ENCODE results near the gene LYVE1.
"Not testable (repeated sequence)": the region's sequence is repeated elsewhere in the genome, so short reads cannot be mapped to it uniquely, and the experiment has no call there.

The LYVE1 gene, protein sequence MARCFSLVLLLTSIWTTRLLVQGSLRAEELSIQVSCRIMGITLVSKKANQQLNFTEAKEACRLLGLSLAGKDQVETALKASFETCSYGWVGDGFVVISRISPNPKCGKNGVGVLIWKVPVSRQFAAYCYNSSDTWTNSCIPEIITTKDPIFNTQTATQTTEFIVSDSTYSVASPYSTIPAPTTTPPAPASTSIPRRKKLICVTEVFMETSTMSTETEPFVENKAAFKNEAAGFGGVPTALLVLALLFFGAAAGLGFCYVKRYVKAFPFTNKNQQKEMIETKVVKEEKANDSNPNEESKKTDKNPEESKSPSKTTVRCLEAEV

DNA sequence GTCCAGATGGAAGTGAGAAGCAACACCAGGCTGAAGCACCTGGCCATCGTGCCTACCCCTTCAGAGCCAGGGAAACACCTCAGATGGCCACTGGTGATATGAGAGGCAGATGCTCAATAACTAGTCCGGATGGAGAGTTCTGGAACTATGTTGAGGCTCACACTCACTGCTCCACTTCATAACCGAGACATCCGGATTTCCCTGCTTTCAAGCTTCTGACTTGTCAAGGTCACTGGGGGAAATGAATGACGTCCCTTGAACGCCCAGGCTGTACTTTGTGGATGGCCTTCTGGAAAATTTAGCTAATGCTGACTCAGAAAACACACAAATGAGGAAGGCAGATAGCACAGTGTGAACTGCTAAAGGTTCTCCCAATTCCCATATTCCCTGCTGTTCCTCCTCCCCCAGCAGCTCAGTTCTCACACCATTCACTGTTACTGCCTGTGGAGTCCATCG is at the start of gene LYVE1:
TSS of gene LYVE1 (minus strand) at position 180 of the 456 bp plus-strand sequence. CDS start at position 47, 133 bp downstream.
- DNase-seq, result no peak

DNA sequence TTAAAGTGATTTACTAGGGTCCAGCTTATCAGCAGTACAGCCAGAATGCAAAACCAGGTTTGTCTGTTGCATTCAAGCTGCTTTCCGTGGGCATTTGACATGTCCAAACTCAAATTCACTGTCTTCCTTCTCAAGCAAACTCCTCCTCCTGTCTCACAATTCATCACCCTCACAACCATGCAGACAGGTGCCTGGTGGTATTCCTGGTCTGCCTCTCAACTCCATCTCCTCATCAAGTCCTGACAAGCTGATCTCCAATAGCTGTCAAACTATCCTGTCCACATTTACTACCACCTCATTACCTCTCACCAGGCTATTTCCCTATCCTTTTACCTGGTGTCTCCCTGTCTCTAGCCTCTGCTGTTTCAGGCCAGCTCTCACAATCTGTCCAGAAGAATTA is 49.1 kb upstream of the LYVE1 start:
- DNase-seq, result no peak

DNA sequence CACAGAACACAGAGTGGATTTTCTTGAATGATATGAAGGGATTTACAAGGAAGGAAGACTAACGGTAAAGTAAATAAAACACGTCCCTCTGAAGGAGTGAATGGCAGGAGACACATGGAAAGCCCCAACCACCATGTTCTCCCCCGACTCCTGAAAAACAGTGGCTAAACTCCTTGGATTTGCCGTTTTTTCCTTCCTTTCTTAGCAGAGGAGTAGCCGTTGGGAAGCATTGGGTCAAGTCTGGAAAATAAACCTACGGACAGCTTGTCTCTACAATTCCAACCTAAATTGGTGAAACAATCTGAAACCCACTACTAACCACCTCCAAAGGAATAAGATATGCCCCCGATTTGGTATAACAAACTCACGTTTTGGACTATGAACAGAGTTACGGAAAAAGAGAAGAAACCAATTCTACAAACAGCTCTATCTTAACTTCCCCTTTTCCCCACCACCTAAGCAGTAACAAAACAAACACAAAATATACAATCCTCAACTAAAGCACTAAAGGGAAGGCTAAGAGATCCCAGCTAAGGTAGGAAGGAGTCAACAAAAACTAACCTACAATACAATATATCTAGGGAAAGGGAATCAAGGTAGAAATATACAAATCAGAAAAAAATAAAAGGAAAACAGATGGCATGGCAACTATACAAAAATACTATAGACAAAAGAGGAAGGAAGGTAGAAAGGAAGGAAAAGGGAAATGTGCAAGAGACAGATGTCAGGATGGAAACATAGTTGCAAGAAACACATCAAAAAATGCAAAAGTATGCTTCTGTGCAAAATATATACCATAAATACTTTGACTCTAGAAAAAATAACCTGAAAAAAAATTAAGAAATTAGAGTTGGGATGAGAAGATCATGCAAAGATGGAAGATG is 43.8 kb upstream of the LYVE1 start:
- DNase-seq, result no peak

DNA sequence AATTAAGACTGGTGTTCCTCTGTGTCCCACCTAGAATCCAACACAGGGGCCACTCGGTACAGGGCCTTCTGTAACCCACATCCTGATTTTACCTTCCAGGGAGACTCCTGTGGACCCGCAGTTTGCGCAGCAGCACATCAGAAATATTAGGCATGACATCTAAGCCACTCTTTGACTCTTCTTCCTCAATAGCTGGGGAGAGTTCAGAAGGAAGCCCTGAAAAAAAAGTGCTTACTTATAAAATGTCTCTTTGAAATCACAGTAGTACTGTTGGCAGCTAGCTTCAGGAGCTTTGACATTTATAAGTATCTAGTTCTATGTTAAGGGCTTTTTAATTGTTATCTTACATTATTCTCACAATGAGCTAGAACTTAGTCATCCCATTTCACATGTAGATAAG is 41.2 kb upstream of the LYVE1 start:
- no peak for DNase-seq

DNA sequence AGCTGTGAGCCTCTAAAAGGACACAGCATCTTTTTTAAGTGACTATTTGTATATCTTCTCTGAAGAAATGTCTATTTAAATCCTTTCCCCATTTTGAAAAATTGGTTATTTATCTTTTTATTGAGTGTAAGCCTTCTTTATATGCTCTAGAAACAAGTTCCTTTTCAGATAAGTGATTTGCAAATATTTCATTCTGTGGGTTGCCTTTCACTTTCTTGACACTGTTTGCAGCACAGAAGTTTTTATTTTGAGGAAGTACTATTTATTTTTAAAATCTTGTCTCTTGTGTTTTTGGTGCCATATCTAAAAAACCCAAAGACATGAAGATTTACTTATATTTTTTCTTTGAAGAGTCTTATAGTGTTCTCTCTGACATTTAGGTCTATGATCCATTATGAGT is 40.1 kb upstream of the LYVE1 start:
- no peak for DNase-seq

DNA sequence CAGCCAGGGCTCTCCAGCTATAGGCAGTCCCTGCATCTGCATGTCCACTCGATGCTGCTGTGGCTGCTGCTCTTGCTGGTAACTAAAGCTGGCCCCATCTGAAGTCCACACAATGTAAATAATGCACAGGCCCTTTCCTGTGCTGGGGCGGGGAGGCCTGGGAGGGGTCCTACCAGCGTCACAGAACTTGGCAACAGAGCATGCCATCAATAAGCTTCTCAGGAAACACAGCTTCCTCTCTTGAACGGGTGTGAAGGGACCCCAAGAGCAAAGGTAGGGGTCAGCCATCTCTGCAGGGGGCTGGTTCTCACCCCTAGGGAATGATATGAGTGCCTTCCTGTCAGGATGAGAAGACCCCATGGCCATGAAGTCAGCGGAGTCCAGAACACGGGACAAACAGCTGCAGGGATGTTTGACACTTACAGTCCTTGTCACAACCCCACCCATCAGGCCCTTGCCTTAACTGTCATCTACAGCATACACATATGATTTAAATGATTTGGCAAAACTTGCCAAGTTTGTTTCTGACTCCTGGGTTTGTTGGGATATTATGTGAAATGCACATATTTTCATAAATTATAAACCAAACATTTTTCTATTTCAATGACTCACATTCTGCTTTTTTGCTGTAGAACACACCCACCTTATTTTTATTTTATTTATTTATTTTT is 39.1 kb upstream of the LYVE1 start:
- DNase-seq, result no peak

DNA sequence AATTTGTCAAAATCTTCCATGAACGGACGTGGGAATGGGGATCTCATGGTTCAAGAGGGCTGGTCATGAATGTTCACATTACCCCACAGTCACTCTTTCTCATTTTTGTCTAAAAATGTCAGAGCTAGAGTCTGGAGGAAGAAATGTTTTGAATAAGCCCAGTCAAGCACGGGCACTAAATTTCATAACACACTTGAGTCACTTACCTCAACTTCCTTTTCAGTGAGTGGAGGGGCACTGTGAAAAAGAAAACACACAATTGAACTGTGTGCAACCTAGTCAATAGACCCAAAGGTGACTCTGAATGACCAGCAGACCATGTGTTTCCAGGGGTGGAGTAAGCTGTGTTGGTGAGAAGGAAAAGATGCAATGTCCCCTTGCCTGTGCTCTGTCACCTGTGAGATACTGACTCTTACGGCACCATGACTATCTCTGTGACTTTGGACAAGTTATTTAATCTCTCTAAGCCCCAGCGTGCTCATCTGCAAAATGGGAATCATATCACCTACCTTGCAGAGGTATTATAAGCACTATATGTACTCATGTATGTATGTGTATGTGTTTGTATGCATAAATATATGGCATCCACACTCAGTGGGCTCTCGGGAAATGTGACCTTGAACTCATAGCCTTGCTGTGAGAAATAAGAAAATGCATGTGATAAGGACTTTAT is 38.2 kb upstream of the LYVE1 start:
- no peak for DNase-seq

DNA sequence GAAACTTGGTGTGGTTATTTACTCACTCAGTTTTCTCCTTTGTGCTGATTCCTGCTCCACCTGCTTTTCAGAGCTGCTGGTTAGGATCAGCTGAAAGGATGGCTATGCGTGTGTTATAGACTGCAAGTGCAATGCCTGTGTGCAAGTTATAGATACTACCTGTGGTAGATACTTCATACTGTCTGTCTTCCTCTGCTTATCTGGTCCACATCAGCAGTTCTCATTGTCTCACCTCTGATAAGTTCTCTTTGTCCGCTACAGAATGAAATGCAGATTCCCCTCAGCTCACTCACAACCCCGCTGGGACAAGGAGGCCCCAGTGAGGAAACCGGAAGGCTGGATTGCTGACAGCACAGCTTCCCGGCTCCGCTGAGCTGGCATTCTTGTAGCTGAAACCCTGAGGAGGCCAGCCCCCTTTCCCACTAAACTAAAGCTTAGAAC is 37.5 kb upstream of the LYVE1 start:
- no peak for DNase-seq

DNA sequence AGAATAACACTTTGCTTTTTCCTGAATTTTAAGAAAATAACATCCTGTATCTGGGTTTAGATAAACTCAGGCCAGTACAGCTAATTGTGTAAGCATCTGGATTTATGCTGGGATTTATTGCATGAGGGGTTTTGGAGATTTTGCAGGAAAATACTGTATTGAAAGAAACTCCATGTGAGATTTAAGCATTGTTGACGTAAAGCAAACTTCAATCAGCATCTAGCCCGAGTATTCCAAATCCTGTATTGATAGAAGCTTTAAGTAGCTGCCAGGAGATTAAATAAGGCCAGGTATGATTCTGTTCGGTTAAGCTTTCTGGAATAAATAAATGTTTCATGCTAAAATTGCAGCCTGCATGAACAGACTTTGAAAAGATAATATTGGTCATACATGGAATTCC is 36.3 kb upstream of the LYVE1 start:
- DNase-seq, result no peak

DNA sequence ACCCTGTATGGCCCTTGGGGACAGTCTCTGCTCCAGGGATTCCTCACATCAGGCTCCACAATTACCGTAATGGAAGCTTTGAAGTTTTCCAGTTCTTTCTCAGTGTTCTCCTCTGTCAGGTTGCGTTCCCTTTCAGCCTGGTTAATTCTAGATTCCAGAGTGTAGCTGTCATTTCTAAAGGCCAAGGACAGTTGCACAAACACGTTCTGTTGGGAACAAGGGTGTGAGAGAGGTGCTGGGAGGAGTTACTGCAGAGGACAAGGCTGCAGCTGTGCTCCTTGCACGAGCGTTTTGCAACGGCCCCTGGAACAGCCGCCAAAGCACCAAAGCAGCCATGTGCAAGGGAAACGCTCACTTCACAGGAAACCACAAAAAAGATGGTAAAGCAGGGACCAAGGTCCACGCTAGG is 35.9 kb upstream of the LYVE1 start:
- DNase-seq, result no peak

DNA sequence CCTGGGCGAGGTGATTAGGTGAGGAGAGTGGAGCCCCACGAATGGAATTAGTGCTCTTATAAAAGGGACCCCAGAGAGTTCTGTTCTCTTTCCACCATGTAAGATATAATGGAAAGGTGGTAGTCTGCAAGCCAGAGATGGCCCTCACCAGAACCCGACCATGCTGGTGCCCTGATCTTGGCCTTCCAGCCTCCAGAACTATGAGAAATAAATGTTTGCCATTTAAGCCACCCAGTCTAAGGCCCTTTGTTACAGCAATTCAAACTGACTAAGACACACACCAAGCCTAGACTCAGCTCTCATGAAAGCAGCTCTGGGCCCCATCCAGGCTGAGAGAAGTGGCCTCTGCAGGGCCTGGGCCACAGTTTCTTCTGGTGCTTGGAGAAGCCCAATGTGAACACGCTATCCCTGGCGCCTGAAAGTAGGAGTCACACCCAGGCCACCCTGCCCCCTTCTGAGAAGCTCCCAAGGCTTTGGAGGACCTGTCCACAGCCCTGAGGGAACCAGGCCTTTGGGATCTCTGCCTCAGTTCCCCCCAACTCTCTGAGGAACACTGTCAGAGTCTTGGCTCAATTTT is 35.3 kb upstream of the LYVE1 start:
- no peak for DNase-seq

DNA sequence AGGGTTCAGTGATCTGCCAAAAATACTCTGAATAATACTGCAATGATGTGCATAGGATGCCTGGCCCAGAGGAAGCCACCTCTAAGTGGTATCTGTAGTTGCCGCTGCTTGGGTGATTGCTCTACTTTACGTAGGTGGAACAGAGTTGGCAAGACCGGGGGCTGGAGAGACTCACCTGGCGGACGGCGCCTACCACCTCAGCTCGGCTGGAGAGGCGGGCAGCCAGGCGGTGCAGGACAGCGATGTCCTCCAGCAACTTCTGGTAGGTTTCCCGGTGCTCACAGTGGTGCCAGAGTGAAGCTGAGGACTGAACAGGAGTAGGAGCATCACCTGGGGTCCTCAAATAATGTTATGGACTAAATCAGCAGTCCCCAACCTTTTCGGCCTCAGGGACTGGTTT is 34.5 kb upstream of the LYVE1 start:
- no peak for DNase-seq

DNA sequence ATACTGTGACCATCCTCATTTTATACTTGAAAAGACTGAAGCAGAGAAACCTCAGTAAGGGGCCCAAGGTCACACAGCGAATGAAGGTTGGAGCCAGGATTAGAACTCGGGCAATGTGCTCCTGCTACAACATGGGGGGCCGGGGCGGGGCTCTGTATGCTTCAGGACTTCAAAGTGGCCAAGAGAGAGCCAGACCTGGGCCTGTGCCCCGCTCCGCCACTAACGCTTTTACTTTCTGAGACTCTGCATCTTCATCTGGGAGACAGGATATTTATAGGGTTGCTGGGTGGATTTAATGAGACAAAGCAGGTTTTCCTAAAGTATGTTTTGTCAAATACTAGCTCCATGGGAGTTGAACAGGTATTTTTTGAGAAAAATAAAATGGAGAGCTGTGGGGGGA is 33.9 kb upstream of the LYVE1 start:
- no peak for DNase-seq

DNA sequence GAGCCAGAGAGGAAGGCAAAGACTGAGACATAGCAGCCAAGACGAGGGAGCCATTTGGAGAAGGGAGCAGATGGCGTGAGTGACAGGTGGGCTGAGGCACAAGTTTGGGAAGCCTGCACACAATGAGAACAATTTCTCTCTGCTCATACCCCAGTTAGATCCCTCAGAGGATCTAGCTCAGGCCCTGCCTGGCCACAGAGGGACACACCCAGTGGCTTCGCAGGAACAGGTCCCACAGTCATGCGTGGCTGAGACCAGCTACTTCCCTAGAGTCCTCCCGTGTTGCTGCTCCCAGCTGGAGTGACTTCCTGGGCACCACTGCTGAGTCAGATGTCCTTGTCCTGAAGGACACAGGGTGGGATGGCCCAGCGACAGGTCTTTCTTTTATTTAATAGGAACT is 33.4 kb upstream of the LYVE1 start:
- DNase-seq, result no peak

DNA sequence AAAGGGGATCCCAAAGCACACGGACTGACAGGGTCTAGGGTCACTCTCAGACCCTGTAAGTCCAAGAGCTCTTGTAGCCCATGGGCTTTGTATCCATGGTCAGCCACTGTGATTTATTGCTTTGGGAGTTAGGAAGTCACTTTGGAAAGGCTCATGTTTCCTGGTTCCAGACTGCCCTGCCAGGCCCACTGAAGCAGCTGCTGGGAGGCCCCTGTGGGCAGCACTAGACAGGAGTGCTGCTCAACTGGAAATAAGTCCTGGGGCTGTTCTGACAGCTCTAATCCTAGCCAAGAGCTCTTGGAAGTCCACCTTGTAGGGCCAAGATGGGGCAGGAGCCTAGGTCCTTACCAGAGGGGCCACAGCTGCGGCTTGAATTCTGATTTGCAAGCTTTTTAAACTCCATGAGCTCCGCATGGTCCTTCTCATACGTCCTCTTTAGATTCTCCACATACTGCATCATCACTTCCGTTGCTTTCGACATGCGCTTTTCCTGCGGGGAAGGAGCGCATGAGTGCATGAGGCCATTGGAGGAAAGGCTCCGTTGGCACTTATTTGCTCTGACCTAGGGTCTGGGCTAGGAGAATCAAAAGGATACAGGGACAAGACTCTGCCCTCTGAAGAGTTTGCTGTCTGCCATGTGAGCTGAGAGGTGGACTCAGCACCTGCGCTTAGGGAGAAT is 32.2 kb upstream of the LYVE1 start:
- no peak for DNase-seq

DNA sequence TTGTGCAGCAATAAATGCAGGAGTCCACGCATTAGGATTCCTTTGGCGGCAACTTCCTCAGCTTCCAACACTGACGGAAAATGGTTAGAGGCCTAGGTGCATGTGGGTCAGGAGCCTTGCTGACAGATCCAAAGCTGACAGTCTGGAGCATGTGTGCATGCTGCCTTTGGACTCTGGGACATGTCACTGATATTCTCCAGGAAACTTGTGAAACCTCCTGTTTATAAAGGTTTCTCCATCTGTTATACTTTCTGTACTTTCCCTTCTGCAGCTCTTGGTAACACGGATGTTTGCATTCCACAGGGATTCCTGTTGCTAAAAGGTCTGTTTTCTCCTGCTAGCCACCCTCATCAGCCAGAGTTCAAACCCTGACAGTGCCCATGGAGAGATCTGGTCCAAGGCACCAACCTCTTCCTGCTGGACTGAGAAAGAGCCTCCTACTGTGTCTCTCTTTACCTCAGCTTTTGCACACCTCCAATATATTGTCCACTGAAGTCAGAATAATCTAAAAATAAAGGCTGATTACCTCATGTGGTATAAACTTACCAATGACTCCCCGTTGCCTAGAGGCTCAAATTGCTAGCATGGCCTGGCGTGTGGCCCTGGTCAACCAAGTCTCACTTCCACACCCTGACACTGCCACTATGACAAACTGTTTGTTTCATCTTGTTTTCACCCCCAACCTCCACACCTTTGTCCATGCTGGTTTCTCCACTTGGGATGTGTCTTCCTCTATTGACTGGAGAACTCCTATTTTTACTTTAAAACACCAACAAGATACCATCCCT is 31.1 kb upstream of the LYVE1 start:
- no peak for DNase-seq

DNA sequence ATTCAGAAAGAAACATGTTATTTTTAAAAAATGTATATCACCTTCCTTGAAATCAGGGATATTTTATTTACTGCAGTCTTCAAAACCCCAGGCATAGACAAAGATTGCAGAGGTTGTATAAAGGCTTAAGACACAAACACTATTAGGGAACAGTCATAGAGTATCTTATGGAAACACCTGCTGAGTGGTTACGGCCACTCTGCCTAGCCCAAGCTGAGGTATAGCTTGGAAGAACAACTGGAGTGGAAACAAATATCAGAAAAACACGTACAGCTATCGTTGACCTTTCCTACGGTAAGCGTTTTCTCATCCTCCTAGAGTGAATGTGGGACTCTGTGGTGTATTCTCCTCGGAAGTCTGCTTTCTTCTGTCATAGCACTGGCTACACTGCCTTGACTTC is 30.4 kb upstream of the LYVE1 start:
- no peak for DNase-seq

DNA sequence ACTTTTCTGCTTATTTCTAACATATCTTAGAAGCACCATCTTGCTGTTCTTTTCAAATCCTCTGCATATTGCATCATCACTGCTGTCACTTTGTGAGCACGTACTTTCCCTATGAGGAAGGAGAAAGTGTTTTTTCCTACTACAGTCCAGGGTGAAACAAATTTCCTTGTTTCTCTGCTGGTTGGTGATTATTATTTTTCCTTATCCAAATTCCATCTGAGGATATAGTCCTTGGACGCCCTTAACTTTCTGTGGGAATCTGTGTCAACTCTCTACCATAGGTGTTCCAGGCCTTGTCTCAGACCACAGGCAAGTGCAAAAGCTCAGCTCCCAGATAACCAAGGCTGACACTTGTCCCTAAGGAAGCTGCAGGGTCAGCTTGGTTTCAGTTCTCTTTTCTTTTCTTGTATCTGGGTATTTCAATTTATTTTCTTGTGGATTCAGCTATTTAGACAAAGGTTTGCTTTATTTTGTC is 29.4 kb upstream of the LYVE1 start:
- DNase-seq, result no peak

DNA sequence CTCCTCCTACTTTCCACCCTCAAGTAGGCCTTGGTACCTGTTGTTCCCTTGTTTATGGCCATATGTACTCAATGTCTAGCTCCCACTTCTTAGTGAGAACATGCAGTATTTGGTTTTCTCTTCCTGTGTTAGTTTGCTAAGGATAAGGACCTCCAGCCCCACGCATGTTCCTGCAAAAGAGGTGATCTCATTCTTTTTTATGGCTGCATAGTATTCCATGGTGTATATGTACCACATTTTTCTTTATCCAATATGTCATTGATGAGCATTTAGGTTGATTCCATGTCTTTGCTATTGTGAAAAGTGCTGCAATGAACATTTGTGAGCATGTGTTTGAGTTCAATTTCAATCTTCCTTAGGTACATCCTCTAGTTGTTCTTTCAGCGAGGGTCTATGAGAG is 27.4 kb upstream of the LYVE1 start:
- DNase-seq, result not testable (repeated sequence)

DNA sequence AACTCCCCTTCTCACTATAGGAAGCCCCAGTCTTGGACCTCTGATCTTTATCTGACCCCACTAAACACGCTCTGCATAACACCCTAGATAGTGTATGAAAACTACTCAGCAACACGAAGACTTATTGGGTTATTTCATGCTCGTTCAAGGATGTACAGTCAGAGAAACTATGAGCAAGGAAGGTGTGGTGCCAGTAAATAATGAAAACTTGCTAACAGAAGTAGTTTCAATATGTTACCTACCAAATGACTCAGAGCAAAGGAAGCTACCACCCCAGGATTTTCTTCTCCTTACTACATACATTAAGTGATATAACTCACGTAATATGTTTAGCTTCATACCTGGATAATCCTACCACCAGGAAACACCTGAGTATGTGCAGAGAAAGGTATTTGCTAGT is 25.9 kb upstream of the LYVE1 start:
- no peak for DNase-seq

DNA sequence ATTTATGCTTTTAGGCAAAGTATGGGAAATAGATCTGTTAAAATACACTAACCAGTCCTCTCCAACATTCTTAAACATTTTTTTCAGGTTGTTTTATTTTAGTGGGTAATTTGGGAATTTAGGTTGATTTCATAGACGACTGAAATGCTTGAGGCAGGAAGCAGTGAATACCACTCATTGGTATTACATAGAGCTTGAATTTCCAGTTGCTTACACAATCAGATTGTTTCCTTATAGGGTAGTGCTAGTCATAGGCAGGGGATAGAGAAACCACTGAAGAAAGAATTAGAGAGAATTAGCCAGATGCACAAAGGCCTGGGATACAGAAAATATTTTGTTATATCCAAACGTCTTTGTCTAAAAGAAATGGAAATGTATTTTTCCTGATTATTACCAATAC is 23.9 kb upstream of the LYVE1 start:
- DNase-seq, result no peak
